HepG2 (cell line): ENCODE data around the gene RPLP1. TPM values are rescaled to one million over a fixed set of nuclear protein-coding genes. Genes with fewer than 3 reads are reported as not detected.

Source experiments
- ATAC-seq: fragments of 200-7000 bp; cut with Tn5 transposase; 3 replicates; pipeline ENCODE4 v1.9.1; 2020; ENCODE audit warnings: mild to moderate bottlenecking, moderate library complexity
- BruUV-seq: library from RNA; stranded (reverse); fragments of 400-500 nt; replicated peaks from 2 replicates; lab custom pipeline; 2021; lab: Mats Ljungman, UMichigan
- CTCF ChIA-PET: fragments of 300-600 bp; formaldehyde crosslinking; extraction: SDS; loops from one replicate; lab custom pipeline; 2021; ENCODE audit warnings: low total read pairs, inconsistent platforms, low intra/inter-chr PET ratio; lab: Yijun Ruan, JAX
- POLR2A ChIA-PET: fragments of 350-600 bp; sonication (Branson Sonifier 250); formaldehyde crosslinking; loops from one replicate; lab custom pipeline; 2020; ENCODE audit warnings: antibody characterized with exemption, inconsistent platforms; lab: Yijun Ruan, JAX
- DNase-seq: peaks from one replicate; pipeline ENCODE4 v3.0.0-alpha.2; 2015; ENCODE audit warnings: low spot score
- FAIRE-seq: peaks from 3 replicates; lab custom pipeline; 2011; peaks lifted over from hg19 to GRCh38; lab: Jason Lieb, UNC
- H2AFZ ChIP-seq: one replicate; pipeline ENCODE4 v1.6.1; 2011; ENCODE audit warnings: low read length, inconsistent platforms
- H3K27ac ChIP-seq: fragments of 300-600 bp; 3 replicates; pipeline ENCODE4 v1.8.0; 2011; ENCODE audit warnings: mixed run types, mild to moderate bottlenecking, mixed read lengths, low read length, inconsistent platforms; ENCODE audit not compliant: insufficient read depth; ENCODE audit errors: extremely low read length
- H3K27me3 ChIP-seq, 2 experiments: fragments of 200-600 bp in 1 of 2; 2 replicates in 1 of 2; 3 replicates in 1 of 2; pipeline versions ENCODE4 v1.6.0 to v1.8.0; 2011; ENCODE audit warnings: low read length in 2 of 2, mild to moderate bottlenecking in 2 of 2, moderate library complexity in 2 of 2, inconsistent platforms in 1 of 2; ENCODE audit not compliant: insufficient read depth in 2 of 2, control insufficient read depth in 1 of 2
- H3K36me3 ChIP-seq, 2 experiments: fragments of 200-600 bp in 1 of 2; replicated peaks in 1 of 2; 2 replicates in 1 of 2; 3 replicates in 1 of 2; pipeline versions ENCODE4 v1.5.1 to v1.8.0; 2011; ENCODE audit warnings: low read length in 2 of 2, inconsistent platforms in 1 of 2; ENCODE audit not compliant: insufficient read depth in 2 of 2, control insufficient read depth in 1 of 2
- H3K4me1 ChIP-seq: 2 replicates; pipeline ENCODE4 v1.5.1; 2012; ENCODE audit warnings: low read length, inconsistent platforms; ENCODE audit not compliant: insufficient read depth
- H3K4me2 ChIP-seq: 2 replicates; pipeline ENCODE4 v1.6.0; 2011; ENCODE audit warnings: low read depth, low read length, inconsistent platforms
- H3K4me3 ChIP-seq, 3 experiments: fragments of 200-600 bp in 1 of 3; sonication (generic), shearing (Covaris generic) in 1 of 3; replicated peaks in 1 of 3; 2 replicates each; pipeline ENCODE4 v1.5.1; 2011 to 2016; ENCODE audit warnings: low read length in 3 of 3, inconsistent platforms in 2 of 3, low read depth in 2 of 3, mild to moderate bottlenecking in 2 of 3, control low read depth in 1 of 3, mixed read lengths in 1 of 3; ENCODE audit not compliant: insufficient read depth in 1 of 3
- H3K79me2 ChIP-seq: one replicate; pipeline ENCODE4 v1.6.1; 2011; ENCODE audit warnings: low read length, inconsistent platforms; ENCODE audit not compliant: insufficient read depth
- H3K9ac ChIP-seq: 2 replicates; pipeline ENCODE4 v1.6.0; 2011; ENCODE audit warnings: mild to moderate bottlenecking, low read depth, low read length, inconsistent platforms; ENCODE audit not compliant: insufficient read depth
- H3K9me3 ChIP-seq: 2 replicates; pipeline ENCODE4 v1.5.1; 2012; ENCODE audit warnings: mild to moderate bottlenecking, low read length
- H4K20me1 ChIP-seq: 2 replicates; pipeline ENCODE4 v1.6.0; 2011; ENCODE audit warnings: inconsistent platforms, mild to moderate bottlenecking, low read length, moderate library complexity; ENCODE audit not compliant: insufficient read depth
- CCAR2 ChIP-seq: fragments of 200-400 bp; formaldehyde crosslinking; optimal IDR thresholded peaks from 2 replicates; pipeline ENCODE3; 2018; ENCODE audit warnings: low read depth, mild to moderate bottlenecking, low read length, moderate library complexity
- HMG20A ChIP-seq: IDR thresholded peaks from 2 replicates; pipeline ENCODE4 v1.6.1; 2016; ENCODE audit warnings: borderline replicate concordance
- NAIF1 ChIP-seq: sonication (generic); formaldehyde crosslinking; IDR thresholded peaks from 2 replicates; pipeline ENCODE4 v1.5.0; 2020; ENCODE audit warnings: mild to moderate bottlenecking, missing genetic modification reagents, borderline replicate concordance
- PAWR ChIP-seq: sonication (generic); formaldehyde crosslinking; IDR thresholded peaks from 2 replicates; pipeline ENCODE4 v1.4.0; 2020; ENCODE audit warnings: missing genetic modification reagents, mild to moderate bottlenecking, borderline replicate concordance
- SRSF4 ChIP-seq: fragments of 200-400 bp; formaldehyde crosslinking; IDR thresholded peaks from one replicate; pipeline ENCODE4 v1.6.1; 2018; ENCODE audit warnings: mild to moderate bottlenecking, low read depth, low read length, moderate library complexity; ENCODE audit not compliant: poor library complexity, severe bottlenecking
- U2AF1 ChIP-seq: fragments of 200-400 bp; formaldehyde crosslinking; optimal IDR thresholded peaks from 2 replicates; pipeline ENCODE3; 2017; ENCODE audit warnings: mild to moderate bottlenecking, low read depth, low read length
- ZFP1 ChIP-seq: IDR thresholded peaks from 2 replicates; pipeline ENCODE4 v1.6.1; 2016
- ZFP90 ChIP-seq: sonication (generic); formaldehyde crosslinking; IDR thresholded peaks from 2 replicates; pipeline ENCODE4 v1.8.0; 2022; ENCODE audit warnings: missing genetic modification reagents, mild to moderate bottlenecking, inconsistent platforms, borderline replicate concordance
- ZNF367 ChIP-seq: sonication (generic); formaldehyde crosslinking; IDR thresholded peaks from 2 replicates; pipeline ENCODE4 v1.4.0; 2020; ENCODE audit warnings: missing genetic modification reagents, borderline replicate concordance
- ZNF891 ChIP-seq: sonication (generic); formaldehyde crosslinking; IDR thresholded peaks from 2 replicates; pipeline ENCODE4 v1.5.0; 2020; ENCODE audit warnings: mild to moderate bottlenecking, missing genetic modification reagents
- WGBS: methylation state at CpG from one replicate; pipeline ENCODE4 v1.1.6; 2017; ENCODE audit warnings: low lambda C conversion rate; 5-methylcytosine and 5-hydroxymethylcytosine counted together
- in situ Hi-C: cut with HindIII; loops from 2 replicates; pipeline ENCODE4 v1.10.0; 2017; ENCODE audit warnings: low pct_unique_long_range_greater_than_20kb; ENCODE audit not compliant: extremely low pct_ligation_motif_present
- intact Hi-C: fragments of 100-400 bp; cut with micrococcal nuclease; formaldehyde crosslinking; loops from one replicate; pipeline ENCODE4 v1.10.0; 2022; ENCODE audit not compliant: unreplicated experiment
- polyA plus RNA-seq, 8 experiments: library from polyadenylated mRNA; depleted of rRNA in 3 of 8; stranded (reverse) in 7 of 8; unstranded in 1 of 8; fragments of >200 nt; fragmentation: Illumina TruSeq in 4 of 8; extraction: Trizol in 4 of 8; gene quantifications; 2 replicates each; pipeline versions ENCODE4 v1.2.1 to v1.2.3, GENCODE V29; 2011 to 2016; ENCODE audit warnings: low read depth in 4 of 8, missing spikeins in 1 of 8, mixed read lengths in 1 of 8; ENCODE audit not compliant: insufficient read depth in 1 of 8
- total RNA-seq, 5 experiments: library from RNA; depleted of rRNA; stranded (reverse); fragments of >200 nt; fragmentation: Illumina TruSeq; extraction: Trizol; gene quantifications; 2 replicates each; pipeline ENCODE4 v1.2.3, GENCODE V29; 2016; ENCODE audit warnings: low read depth in 1 of 5

RPLP1 gene
- total and polyA plus RNA-seq, 2 of the 13 experiments (the other 11 are each of a cell fraction or from before 2014, with no cell fraction given): 817 to 929 TPM

DNA sequence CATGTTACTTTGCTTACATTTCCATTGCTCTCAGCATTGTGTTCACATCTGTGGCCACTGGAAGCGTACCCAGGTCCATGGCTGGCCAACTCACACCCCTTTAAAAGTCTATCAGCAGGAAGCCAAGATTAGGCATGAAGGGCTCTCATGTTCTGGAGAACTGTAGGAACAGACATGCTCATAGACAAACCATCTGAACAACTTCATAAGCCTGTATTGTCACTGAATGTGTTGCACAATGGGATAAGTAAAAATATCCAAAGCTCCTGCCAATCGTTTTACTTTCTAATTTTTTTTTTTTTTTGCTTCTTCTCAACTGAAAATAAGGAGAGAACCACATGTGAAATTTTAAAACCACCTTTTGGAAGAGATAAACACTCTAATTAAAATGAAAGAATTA is 6.4 kb downstream of the RPLP1 start:
- H3K27me3 ChIP-seq: no peaks in the 10 kb centered on the region
- intact Hi-C loops (no loop called here), in situ Hi-C loops (loop anchor here (25.0 kb wide), 2 partner anchors 628 to 647 kb away; partner anchors contain the start of genes ANP32A and TLE3)
- TF ChIP-seq NAIF1 (CRISPR knock-in tag) (no peak), ZNF891 (CRISPR knock-in tag) (no peak), HMG20A (CRISPR knock-in tag) (no peak), ZFP1 (CRISPR knock-in tag) (no peak), CCAR2 (no peak), U2AF1 (no peak), ZFP90 (CRISPR knock-in tag) (no peak), PAWR (no peak), SRSF4 (no peak)
- H2AFZ ChIP-seq: no peak overlapping the region
- peaks cover 26% of the 10 kb centered on the region for H4K20me1 ChIP-seq
- no TSS peak for BruUV-seq
- H3K36me3 ChIP-seq: peaks cover 5 to 23% of the 10 kb centered on the region in 2 experiments; a peak in 4 of 5 replicates
- DNase-seq (no peak), FAIRE-seq (no peak), ATAC-seq (no peak)
- WGBS: 69% methylated on average over 2 of the region's 2 CpGs
- peaks cover 54% of the 10 kb centered on the region for H3K4me1 ChIP-seq
- CTCF ChIA-PET: no interaction called here
- H3K9ac ChIP-seq: no peak overlapping the region
- POLR2A ChIA-PET: no interaction called here
- H3K9me3 ChIP-seq: no peaks in the 10 kb centered on the region
- H3K4me3 ChIP-seq: no peak overlapping the region
- H3K4me2 ChIP-seq: no peak overlapping the region
- H3K27ac ChIP-seq: no peak overlapping the region
- H3K79me2 ChIP-seq: peaks cover 17% of the 10 kb centered on the region

GRCh38 chr15:69460481-69460880 is 7.9 kb downstream of the RPLP1 start:
- in situ Hi-C loops: loop anchor here (25.0 kb wide), 2 partner anchors 627 to 648 kb away; partner anchors contain the start of genes ANP32A and TLE3
- H3K27me3 ChIP-seq: no peaks in the 10 kb centered on the region
- H3K4me3 ChIP-seq: no peak overlapping the region
- peaks cover 3% of the 10 kb centered on the region for H3K79me2 ChIP-seq
- H3K4me2 ChIP-seq: no peak overlapping the region
- whole genome bisulfite sequencing: 29% methylated on average over 1 of the region's 1 CpG
- no peak overlapping the region for H2AFZ ChIP-seq
- no peak for ATAC-seq
- peak; percentile 43 for FAIRE-seq
- H3K36me3 ChIP-seq: peaks cover 3 to 14% of the 10 kb centered on the region in 2 experiments; a peak in 4 of 5 replicates
- no peak overlapping the region for H3K27ac ChIP-seq
- no TSS peak for BruUV-seq
- intact Hi-C loops: loop anchor here (5.0 kb wide), 1 partner anchor 132 kb away; no protein-coding TSS in a partner anchor
- H3K9ac ChIP-seq: no peak overlapping the region
- CTCF ChIA-PET: no interaction called here
- H3K4me1 ChIP-seq: peaks cover 40% of the 10 kb centered on the region
- no peak for DNase-seq
- POLR2A ChIA-PET: interaction anchor here (4.0 kb wide), 1 partner anchor 8 kb away, joined by 149 read pairs; the partner anchor contains the start of gene RPLP1
- H3K9me3 ChIP-seq: no peaks in the 10 kb centered on the region
- TF ChIP-seq PAWR (no peak), ZNF367 (no peak)
- TF ChIP-seq, all 625 proteins: peak for 0
- peaks cover 12% of the 10 kb centered on the region for H4K20me1 ChIP-seq
